HepG2 (cell line): ENCODE data around the gene OGA. TPM values are rescaled to one million over a fixed set of nuclear protein-coding genes. Genes with fewer than 3 reads are reported as not detected.
A peak's percentile ranks its signal among the peaks of the same experiment; 100 is the strongest.

Experiments
- HOXA9 ChIP-seq: sonication (generic); formaldehyde crosslinking; IDR thresholded peaks from 2 replicates; pipeline ENCODE4 v1.8.1; 2022; ENCODE audit warnings: missing genetic modification reagents, mild to moderate bottlenecking, moderate library complexity, borderline replicate concordance
- HOXD1 ChIP-seq: sonication (generic); formaldehyde crosslinking; IDR thresholded peaks from 2 replicates; pipeline ENCODE4 v1.5.0; 2020; ENCODE audit warnings: missing genetic modification reagents
- MIER2 ChIP-seq: IDR thresholded peaks from 2 replicates; pipeline ENCODE4 v1.6.1; 2016; ENCODE audit warnings: missing biosample characterization, missing genetic modification reagents
- MYC ChIP-seq: sonication (generic); formaldehyde crosslinking; IDR thresholded peaks from 2 replicates; pipeline ENCODE4 v1.9.0; 2021; ENCODE audit warnings: missing genetic modification reagents, borderline replicate concordance
- NCOA5 ChIP-seq: sonication (generic); formaldehyde crosslinking; IDR thresholded peaks from 2 replicates; pipeline ENCODE4 v1.4.0; 2020; ENCODE audit warnings: missing genetic modification reagents
- PHF5A ChIP-seq: IDR thresholded peaks from one replicate; pipeline ENCODE4 v1.6.1; 2018; ENCODE audit warnings: low read depth, missing genetic modification reagents; ENCODE audit not compliant: unreplicated experiment
- RARA ChIP-seq: IDR thresholded peaks from 2 replicates; pipeline ENCODE4 v1.6.1; 2016; ENCODE audit warnings: missing genetic modification reagents, missing compliant biosample characterization
- SALL1 ChIP-seq: sonication (generic); formaldehyde crosslinking; IDR thresholded peaks from 2 replicates; pipeline ENCODE4 v1.8.0; 2022; ENCODE audit warnings: mild to moderate bottlenecking, missing genetic modification reagents
- TBX2 ChIP-seq: sonication (generic); formaldehyde crosslinking; IDR thresholded peaks from 2 replicates; pipeline ENCODE4 v1.5.0; 2020; ENCODE audit warnings: missing genetic modification reagents, mild to moderate bottlenecking, borderline replicate concordance
- TSC22D2 ChIP-seq: sonication (generic); formaldehyde crosslinking; IDR thresholded peaks from 2 replicates; pipeline ENCODE4 v1.5.1; 2020; ENCODE audit warnings: missing genetic modification reagents, mild to moderate bottlenecking, borderline replicate concordance
- ZC3H13 ChIP-seq: sonication (generic); formaldehyde crosslinking; IDR thresholded peaks from 2 replicates; pipeline ENCODE4 v1.8.1; 2023; ENCODE audit warnings: mild to moderate bottlenecking, missing genetic modification reagents, moderate library complexity
- ZKSCAN1 ChIP-seq: fragments of 150-350 bp; IDR thresholded peaks from 2 replicates; pipeline ENCODE4 v1.6.1; 2014; ENCODE audit warnings: low read length
- ZNF143 ChIP-seq: sonication (generic); formaldehyde crosslinking; IDR thresholded peaks from 2 replicates; pipeline ENCODE4 v1.4.0; 2020; ENCODE audit warnings: missing genetic modification reagents
- ZNF20 ChIP-seq: sonication (generic); formaldehyde crosslinking; IDR thresholded peaks from 2 replicates; pipeline ENCODE4 v1.4.0; 2020; ENCODE audit warnings: mild to moderate bottlenecking, moderate library complexity, missing genetic modification reagents
- ZNF607 ChIP-seq: sonication (generic); formaldehyde crosslinking; IDR thresholded peaks from 2 replicates; pipeline ENCODE4 v1.5.1; 2020; ENCODE audit warnings: missing genetic modification reagents, mild to moderate bottlenecking, borderline replicate concordance
- ZNF782 ChIP-seq: sonication (generic); formaldehyde crosslinking; IDR thresholded peaks from 2 replicates; pipeline ENCODE4 v1.4.0; 2020; ENCODE audit warnings: missing genetic modification reagents, mild to moderate bottlenecking, borderline replicate concordance
- polyA plus RNA-seq, 8 experiments: library from polyadenylated mRNA; depleted of rRNA in 3 of 8; stranded (reverse) in 7 of 8; unstranded in 1 of 8; fragments of >200 nt; fragmentation: Illumina TruSeq in 4 of 8; extraction: Trizol in 4 of 8; gene quantifications; 2 replicates each; pipeline versions ENCODE4 v1.2.1 to v1.2.3, GENCODE V29; 2011 to 2016; ENCODE audit warnings: low read depth in 4 of 8, missing spikeins in 1 of 8, mixed read lengths in 1 of 8; ENCODE audit not compliant: insufficient read depth in 1 of 8
- total RNA-seq, 5 experiments: library from RNA; depleted of rRNA; stranded (reverse); fragments of >200 nt; fragmentation: Illumina TruSeq; extraction: Trizol; gene quantifications; 2 replicates each; pipeline ENCODE4 v1.2.3, GENCODE V29; 2016; ENCODE audit warnings: low read depth in 1 of 5
- TF ChIP-seq, protein P1 (sequence below): sonication (generic); formaldehyde crosslinking; conservative IDR thresholded peaks from 2 replicates; pipeline ENCODE4 v1.8.1; 2023; ENCODE audit warnings: missing genetic modification reagents
- TF ChIP-seq, protein P2 (sequence below): sonication (generic); formaldehyde crosslinking; IDR thresholded peaks from 2 replicates; pipeline ENCODE4 v1.4.0; 2020; ENCODE audit warnings: missing genetic modification reagents, mild to moderate bottlenecking, borderline replicate concordance
- TF ChIP-seq, protein P3 (sequence below): sonication (generic); formaldehyde crosslinking; conservative IDR thresholded peaks from 2 replicates; pipeline ENCODE4 v1.8.0; 2022; ENCODE audit warnings: missing genetic modification reagents
- TF ChIP-seq, protein P4 (sequence below): sonication (generic); formaldehyde crosslinking; IDR thresholded peaks from 2 replicates; pipeline ENCODE4 v1.5.1; 2020; ENCODE audit warnings: missing genetic modification reagents, mild to moderate bottlenecking, borderline replicate concordance

Gene OGA
- total and polyA plus RNA-seq, 2 of the 13 experiments (the other 11 are each of a cell fraction or from before 2014, with no cell fraction given): 33.2 to 39.8 TPM

DNA sequence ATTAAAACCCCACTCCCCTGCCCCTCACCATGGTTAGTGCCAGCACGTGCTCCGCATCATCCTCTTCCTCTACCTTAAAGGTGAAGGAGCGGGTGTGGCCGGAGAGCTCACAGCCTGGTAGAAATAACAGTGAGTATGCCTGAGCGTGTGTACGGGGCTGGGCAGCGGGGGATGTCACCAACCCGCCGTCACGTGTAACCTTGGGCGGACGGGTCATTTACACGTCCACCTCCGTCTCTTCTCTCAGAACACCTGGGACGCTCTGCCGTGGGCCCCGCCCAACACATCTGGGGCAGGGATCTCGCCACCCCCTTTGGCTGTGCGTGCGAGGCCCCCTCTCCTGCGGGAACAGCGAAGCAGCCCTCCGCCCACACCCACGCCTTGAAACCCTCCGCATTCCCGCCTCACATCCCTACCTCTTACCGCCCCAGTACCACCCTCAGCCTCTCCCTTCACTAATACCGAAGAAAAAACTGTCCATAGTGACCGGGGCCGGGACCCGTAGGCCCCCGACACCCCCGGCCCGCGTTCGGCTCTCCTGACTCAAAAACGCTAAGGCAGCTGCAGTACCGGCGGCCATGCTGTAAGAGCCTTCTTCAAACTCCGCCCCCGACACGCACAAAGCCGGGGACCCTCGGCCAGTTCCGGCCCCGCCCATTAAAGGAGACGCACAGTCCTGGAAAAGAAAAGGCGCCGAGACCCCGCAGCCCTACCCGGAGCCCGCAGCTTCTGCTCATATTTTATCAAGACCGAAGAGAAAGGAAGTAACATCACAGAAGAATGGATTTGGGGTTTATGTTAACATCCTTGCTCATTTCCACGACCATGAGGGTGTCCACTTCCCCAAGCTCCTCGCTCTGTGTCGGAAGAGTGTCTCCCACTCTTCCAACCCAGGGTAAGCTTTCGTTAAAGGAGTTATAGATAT is 35.2 kb downstream of the OGA start, which contains the start of gene NPM3 (continued):
- TF ChIP-seq NCOA5 (CRISPR knock-in tag) (no peak), ZNF143 (CRISPR knock-in tag) (no peak), ZNF20 (CRISPR knock-in tag) (no peak), PHF5A (CRISPR knock-in tag) (peak; percentile 27), MIER2 (CRISPR knock-in tag) (no peak), SALL1 (no peak; the same call in 1 of the 2 replicates), HOXD1 (CRISPR knock-in tag) (no peak), ZC3H13 (CRISPR knock-in tag) (no peak), HOXA9 (CRISPR knock-in tag) (no peak), MYC (CRISPR knock-in tag) (peak; percentile 70), RARA (CRISPR knock-in tag) (no peak), TSC22D2 (CRISPR knock-in tag) (peak; percentile 69; the same call in 1 of the 2 replicates), ZNF782 (CRISPR knock-in tag) (no peak), TBX2 (CRISPR knock-in tag) (no peak; the same call in 1 of the 2 replicates), ZKSCAN1 (no peak), ZNF607 (CRISPR knock-in tag) (no peak)
- TF ChIP-seq, protein P1, sequence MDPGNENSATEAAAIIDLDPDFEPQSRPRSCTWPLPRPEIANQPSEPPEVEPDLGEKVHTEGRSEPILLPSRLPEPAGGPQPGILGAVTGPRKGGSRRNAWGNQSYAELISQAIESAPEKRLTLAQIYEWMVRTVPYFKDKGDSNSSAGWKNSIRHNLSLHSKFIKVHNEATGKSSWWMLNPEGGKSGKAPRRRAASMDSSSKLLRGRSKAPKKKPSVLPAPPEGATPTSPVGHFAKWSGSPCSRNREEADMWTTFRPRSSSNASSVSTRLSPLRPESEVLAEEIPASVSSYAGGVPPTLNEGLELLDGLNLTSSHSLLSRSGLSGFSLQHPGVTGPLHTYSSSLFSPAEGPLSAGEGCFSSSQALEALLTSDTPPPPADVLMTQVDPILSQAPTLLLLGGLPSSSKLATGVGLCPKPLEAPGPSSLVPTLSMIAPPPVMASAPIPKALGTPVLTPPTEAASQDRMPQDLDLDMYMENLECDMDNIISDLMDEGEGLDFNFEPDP (CRISPR knock-in tag): no peak
- TF ChIP-seq, protein P2, sequence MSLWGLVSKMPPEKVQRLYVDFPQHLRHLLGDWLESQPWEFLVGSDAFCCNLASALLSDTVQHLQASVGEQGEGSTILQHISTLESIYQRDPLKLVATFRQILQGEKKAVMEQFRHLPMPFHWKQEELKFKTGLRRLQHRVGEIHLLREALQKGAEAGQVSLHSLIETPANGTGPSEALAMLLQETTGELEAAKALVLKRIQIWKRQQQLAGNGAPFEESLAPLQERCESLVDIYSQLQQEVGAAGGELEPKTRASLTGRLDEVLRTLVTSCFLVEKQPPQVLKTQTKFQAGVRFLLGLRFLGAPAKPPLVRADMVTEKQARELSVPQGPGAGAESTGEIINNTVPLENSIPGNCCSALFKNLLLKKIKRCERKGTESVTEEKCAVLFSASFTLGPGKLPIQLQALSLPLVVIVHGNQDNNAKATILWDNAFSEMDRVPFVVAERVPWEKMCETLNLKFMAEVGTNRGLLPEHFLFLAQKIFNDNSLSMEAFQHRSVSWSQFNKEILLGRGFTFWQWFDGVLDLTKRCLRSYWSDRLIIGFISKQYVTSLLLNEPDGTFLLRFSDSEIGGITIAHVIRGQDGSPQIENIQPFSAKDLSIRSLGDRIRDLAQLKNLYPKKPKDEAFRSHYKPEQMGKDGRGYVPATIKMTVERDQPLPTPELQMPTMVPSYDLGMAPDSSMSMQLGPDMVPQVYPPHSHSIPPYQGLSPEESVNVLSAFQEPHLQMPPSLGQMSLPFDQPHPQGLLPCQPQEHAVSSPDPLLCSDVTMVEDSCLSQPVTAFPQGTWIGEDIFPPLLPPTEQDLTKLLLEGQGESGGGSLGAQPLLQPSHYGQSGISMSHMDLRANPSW (CRISPR knock-in tag): no peak
- TF ChIP-seq, protein P3, sequence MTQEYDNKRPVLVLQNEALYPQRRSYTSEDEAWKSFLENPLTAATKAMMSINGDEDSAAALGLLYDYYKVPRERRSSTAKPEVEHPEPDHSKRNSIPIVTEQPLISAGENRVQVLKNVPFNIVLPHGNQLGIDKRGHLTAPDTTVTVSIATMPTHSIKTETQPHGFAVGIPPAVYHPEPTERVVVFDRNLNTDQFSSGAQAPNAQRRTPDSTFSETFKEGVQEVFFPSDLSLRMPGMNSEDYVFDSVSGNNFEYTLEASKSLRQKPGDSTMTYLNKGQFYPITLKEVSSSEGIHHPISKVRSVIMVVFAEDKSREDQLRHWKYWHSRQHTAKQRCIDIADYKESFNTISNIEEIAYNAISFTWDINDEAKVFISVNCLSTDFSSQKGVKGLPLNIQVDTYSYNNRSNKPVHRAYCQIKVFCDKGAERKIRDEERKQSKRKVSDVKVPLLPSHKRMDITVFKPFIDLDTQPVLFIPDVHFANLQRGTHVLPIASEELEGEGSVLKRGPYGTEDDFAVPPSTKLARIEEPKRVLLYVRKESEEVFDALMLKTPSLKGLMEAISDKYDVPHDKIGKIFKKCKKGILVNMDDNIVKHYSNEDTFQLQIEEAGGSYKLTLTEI (CRISPR knock-in tag): no peak
- TF ChIP-seq, protein P4, sequence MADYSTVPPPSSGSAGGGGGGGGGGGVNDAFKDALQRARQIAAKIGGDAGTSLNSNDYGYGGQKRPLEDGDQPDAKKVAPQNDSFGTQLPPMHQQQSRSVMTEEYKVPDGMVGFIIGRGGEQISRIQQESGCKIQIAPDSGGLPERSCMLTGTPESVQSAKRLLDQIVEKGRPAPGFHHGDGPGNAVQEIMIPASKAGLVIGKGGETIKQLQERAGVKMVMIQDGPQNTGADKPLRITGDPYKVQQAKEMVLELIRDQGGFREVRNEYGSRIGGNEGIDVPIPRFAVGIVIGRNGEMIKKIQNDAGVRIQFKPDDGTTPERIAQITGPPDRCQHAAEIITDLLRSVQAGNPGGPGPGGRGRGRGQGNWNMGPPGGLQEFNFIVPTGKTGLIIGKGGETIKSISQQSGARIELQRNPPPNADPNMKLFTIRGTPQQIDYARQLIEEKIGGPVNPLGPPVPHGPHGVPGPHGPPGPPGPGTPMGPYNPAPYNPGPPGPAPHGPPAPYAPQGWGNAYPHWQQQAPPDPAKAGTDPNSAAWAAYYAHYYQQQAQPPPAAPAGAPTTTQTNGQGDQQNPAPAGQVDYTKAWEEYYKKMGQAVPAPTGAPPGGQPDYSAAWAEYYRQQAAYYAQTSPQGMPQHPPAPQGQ (CRISPR knock-in tag): no peak
